Neutrophil (primary cell): ENCODE data around the gene MACO1.

Experiments used
- H3K27ac ChIP-seq: fragments of 200-600 bp; sonication (generic); 2 replicates; pipeline ENCODE4 v1.5.1; 2016; ENCODE audit warnings: mild to moderate bottlenecking, moderate library complexity
- H3K27me3 ChIP-seq: fragments of 200-600 bp; sonication (generic); 2 replicates; pipeline ENCODE4 v1.6.0; 2016; ENCODE audit warnings: mild to moderate bottlenecking
- H3K36me3 ChIP-seq: fragments of 200-600 bp; sonication (generic); 2 replicates; pipeline ENCODE4 v1.5.1; 2017
- H3K4me1 ChIP-seq, 2 experiments: fragments of 200-600 bp in 1 of 2; sonication (generic) in 1 of 2; 1 replicate in 1 of 2; 2 replicates in 1 of 2; pipeline versions ENCODE4 v1.5.1 to v1.6.1; 2013 to 2016; ENCODE audit warnings: low read depth in 1 of 2, low read length in 1 of 2, mild to moderate bottlenecking in 1 of 2, moderate library complexity in 1 of 2; ENCODE audit not compliant: control insufficient read depth in 1 of 2, insufficient read depth in 1 of 2
- H3K4me3 ChIP-seq, 2 experiments: fragments of 200-600 bp in 1 of 2; sonication (generic) in 1 of 2; 1 replicate in 1 of 2; 2 replicates in 1 of 2; pipeline ENCODE4 v1.5.1; 2013 to 2016; ENCODE audit warnings: low read depth in 1 of 2, low read length in 1 of 2, mild to moderate bottlenecking in 1 of 2, moderate library complexity in 1 of 2
- H3K9me3 ChIP-seq: fragments of 200-600 bp; sonication (generic); 2 replicates; pipeline ENCODE4 v1.5.1; 2016
- TF ChIP-seq, protein P1 (sequence below): fragments of 200-600 bp; sonication (generic); IDR thresholded peaks from 2 replicates; pipeline ENCODE4 v1.5.1; 2016; ENCODE audit warnings: antibody characterized with exemption

MACO1 gene

DNA sequence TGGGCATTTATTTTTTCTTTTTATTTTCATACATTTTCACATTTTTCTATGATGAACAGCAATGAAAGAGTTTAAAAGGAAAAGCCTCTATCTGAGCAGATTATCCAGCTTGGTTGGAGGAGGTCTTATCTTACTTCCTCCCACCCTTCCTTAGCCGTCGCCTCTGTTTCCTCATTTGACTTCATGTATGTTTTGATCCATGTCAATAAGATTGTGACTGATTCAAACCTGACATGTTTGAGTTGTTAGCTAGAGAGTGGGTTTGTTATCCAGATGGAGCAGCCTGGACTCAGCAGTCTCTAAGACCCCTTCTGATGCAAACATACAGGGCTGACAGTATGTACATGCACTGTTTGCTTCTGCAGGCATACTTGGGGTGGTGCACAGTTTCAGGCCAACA is 31.2 kb downstream of the MACO1 start:
- TF ChIP-seq, protein P1, sequence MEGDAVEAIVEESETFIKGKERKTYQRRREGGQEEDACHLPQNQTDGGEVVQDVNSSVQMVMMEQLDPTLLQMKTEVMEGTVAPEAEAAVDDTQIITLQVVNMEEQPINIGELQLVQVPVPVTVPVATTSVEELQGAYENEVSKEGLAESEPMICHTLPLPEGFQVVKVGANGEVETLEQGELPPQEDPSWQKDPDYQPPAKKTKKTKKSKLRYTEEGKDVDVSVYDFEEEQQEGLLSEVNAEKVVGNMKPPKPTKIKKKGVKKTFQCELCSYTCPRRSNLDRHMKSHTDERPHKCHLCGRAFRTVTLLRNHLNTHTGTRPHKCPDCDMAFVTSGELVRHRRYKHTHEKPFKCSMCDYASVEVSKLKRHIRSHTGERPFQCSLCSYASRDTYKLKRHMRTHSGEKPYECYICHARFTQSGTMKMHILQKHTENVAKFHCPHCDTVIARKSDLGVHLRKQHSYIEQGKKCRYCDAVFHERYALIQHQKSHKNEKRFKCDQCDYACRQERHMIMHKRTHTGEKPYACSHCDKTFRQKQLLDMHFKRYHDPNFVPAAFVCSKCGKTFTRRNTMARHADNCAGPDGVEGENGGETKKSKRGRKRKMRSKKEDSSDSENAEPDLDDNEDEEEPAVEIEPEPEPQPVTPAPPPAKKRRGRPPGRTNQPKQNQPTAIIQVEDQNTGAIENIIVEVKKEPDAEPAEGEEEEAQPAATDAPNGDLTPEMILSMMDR: no peak
- Histone ChIP-seq H3K9me3 (no peaks in the 10 kb centered on the region), H3K36me3 (peaks cover 29% of the 10 kb centered on the region), H3K27me3 (no peaks in the 10 kb centered on the region), H3K4me1 (peaks cover 0 to 4% of the 10 kb centered on the region in 2 experiments), H3K4me3 (no peak overlapping the region), H3K27ac (no peak overlapping the region)

DNA sequence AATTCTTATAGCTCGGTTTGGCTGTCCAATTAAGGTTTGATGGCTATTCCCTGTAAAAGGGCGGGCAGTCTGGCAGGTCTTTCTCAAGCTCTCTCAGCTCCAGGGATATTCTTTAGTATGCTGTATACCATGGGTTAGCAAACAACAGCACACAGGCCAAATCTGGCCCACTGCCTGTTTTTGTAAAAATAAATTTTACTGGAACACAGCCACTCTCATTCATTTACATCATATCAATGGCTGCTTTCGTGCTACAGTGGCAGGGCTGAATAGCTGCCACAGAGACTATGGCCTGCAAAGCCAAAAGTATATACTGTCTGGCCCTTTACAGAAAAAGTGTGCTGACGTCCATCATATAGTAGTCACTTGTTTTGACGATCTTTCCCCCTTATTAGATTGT is 32.0 kb downstream of the MACO1 start:
- H3K27ac ChIP-seq: no peak overlapping the region
- H3K27me3 ChIP-seq: no peaks in the 10 kb centered on the region
- no peaks in the 10 kb centered on the region for H3K9me3 ChIP-seq
- no peak overlapping the region for H3K4me3 ChIP-seq
- H3K36me3 ChIP-seq: peaks cover 29% of the 10 kb centered on the region
- TF ChIP-seq, protein P1: no peak
- H3K4me1 ChIP-seq: no peaks in the 10 kb centered on the region

DNA sequence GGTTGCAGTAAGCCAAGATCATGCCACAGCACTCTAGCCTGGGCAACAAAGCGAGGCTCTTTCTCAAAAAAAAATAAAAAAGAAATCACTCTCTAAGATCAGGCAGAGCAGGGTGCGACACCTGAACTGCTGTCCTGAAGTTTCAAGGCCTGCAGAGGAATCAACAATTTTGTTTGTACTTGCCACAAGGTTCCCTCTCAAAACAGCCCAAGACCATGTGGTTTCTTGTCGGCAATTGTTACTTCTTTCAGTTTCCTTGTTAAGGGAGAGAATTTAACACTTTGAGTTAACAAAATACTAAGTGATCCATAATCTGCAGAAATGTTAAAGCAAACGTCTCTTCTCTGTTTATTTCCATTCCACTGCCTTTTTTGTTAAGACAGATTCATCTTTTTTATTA is 36.5 kb downstream of the MACO1 start:
- no peaks in the 10 kb centered on the region for H3K27me3 ChIP-seq
- TF ChIP-seq, protein P1: no peak
- peaks cover 7% of the 10 kb centered on the region for H3K36me3 ChIP-seq
- H3K27ac ChIP-seq: no peak overlapping the region
- H3K4me1 ChIP-seq: no peaks in the 10 kb centered on the region
- H3K4me3 ChIP-seq: no peak overlapping the region
- H3K9me3 ChIP-seq: no peaks in the 10 kb centered on the region

DNA sequence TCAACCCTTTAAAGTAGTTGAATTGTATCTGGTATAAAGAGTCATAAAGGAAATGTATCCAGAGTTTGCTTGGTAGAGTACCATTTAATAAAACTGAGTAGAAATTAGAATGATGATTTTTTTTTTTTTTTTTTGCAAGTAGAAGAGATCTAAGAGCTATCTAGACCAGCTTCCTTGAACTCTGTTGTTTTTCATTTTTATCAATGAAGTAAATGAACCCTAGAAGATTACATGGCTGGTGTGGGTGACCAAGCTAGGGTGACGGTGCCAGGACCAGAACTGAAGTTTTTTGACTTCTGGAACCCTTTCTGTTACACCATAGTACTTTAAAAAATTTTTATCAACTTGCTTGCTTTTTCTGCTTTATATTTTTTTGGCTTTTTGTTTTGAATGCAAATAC is 36.9 kb downstream of the MACO1 start:
- Histone ChIP-seq H3K9me3 (no peaks in the 10 kb centered on the region), H3K27me3 (no peaks in the 10 kb centered on the region), H3K4me3 (no peak overlapping the region), H3K4me1 (no peaks in the 10 kb centered on the region), H3K27ac (no peak overlapping the region), H3K36me3 (peaks cover 4% of the 10 kb centered on the region)
- TF ChIP-seq, protein P1: no peak

DNA sequence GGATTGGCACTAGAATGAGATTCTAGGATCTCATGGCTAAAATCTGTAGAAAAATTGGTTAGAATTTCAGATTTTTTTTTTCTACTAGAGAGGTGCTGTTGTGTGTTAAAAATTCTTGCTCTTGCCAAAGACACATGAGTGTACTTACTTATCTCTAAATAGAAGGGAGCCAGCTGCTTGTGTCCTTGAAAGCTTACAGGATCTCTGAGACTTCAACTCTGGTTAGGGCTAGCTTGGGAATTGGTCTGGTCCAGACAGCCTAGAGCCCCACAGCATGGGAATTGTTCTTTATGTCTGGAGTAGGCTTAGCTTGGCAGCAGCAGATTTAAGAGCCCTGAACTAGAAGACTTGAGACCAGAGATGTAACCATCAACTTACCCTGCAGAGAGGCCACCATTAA is 37.3 kb downstream of the MACO1 start:
- TF ChIP-seq, protein P1: no peak
- H3K9me3 ChIP-seq: no peaks in the 10 kb centered on the region
- no peaks in the 10 kb centered on the region for H3K4me1 ChIP-seq
- H3K36me3 ChIP-seq: no peaks in the 10 kb centered on the region
- H3K27ac ChIP-seq: no peak overlapping the region
- no peaks in the 10 kb centered on the region for H3K27me3 ChIP-seq
- no peak overlapping the region for H3K4me3 ChIP-seq

DNA sequence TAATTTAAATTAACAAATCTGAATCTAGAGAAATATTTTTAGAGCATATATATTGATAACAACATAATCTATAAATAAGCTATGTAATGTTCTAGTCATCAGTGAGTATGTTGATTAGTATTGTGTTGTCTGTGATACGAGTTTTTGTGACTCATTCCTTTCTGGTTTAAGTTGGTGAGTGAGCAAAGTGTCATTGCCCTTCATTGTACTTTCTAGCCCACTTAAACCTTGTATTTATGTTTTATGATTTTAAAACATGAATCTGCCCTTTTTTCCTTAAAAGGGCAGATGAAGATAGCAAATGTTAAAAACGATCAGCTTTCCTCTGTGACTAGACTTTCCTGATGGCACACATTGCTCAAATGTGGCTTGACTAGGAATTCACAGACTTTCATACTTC is 38.5 kb downstream of the MACO1 start:
- H3K27ac ChIP-seq: no peak overlapping the region
- TF ChIP-seq, protein P1: no peak
- no peaks in the 10 kb centered on the region for H3K27me3 ChIP-seq
- no peaks in the 10 kb centered on the region for H3K36me3 ChIP-seq
- no peak overlapping the region for H3K4me3 ChIP-seq
- H3K4me1 ChIP-seq: no peaks in the 10 kb centered on the region
- H3K9me3 ChIP-seq: no peaks in the 10 kb centered on the region
